Esophagus muscularis mucosa (tissue), 4 donors: Measurements from ENCODE around the gene COL19A1. TPM values are rescaled to one million over a fixed set of nuclear protein-coding genes. Genes with fewer than 3 reads are reported as not detected.

Experiments
- DNase-seq: peaks from one replicate; pipeline ENCODE4 v3.0.0-alpha.2; 2017; ENCODE audit errors: extremely low spot score
- H3K27ac ChIP-seq, 4 donors: fragments of 200-600 bp; sonication (generic); replicated peaks in 1 of 4; 1 replicate in 3 of 4; 2 replicates in 1 of 4; pipeline ENCODE4 v1.5.1; 2016 to 2019; ENCODE audit warnings: mild to moderate bottlenecking in 1 of 4
- H3K27me3 ChIP-seq, 4 donors: fragments of 200-600 bp; sonication (generic); one replicate each; pipeline versions ENCODE4 v1.5.1 to v1.6.0; 2016 to 2019
- H3K36me3 ChIP-seq, 4 donors: fragments of 200-600 bp; sonication (generic); one replicate each; pipeline ENCODE4 v1.5.1; 2016 to 2019
- H3K4me1 ChIP-seq, 4 donors: fragments of 200-600 bp; sonication (generic); one replicate each; pipeline ENCODE4 v1.5.1; 2016 to 2019
- H3K4me3 ChIP-seq, 4 donors: fragments of 200-600 bp; sonication (generic); 1 replicate in 2 of 4; 2 replicates in 2 of 4; pipeline ENCODE4 v1.5.1; 2016 to 2019; ENCODE audit warnings: mild to moderate bottlenecking in 4 of 4, moderate library complexity in 1 of 4
- H3K9me3 ChIP-seq, 4 donors: fragments of 200-600 bp; sonication (generic); 1 replicate in 3 of 4; 2 replicates in 1 of 4; pipeline ENCODE4 v1.5.1; 2016 to 2019
- EP300 ChIP-seq: sonication (generic); formaldehyde crosslinking; IDR thresholded peaks from one replicate; pipeline ENCODE4 v1.6.1; 2017; ENCODE audit warnings: antibody characterized with exemption
- POLR2A ChIP-seq: fragments of 450-650 bp; IDR thresholded peaks from one replicate; pipeline ENCODE4 v1.6.1; 2017; ENCODE audit warnings: antibody characterized with exemption, moderate library complexity, mild to moderate bottlenecking, low read depth
- POLR2AphosphoS5 ChIP-seq, 2 donors: sonication (generic); formaldehyde crosslinking; IDR thresholded peaks; one replicate each; pipeline ENCODE4 v1.6.1; 2017; ENCODE audit warnings: antibody characterized with exemption in 2 of 2
- WGBS: methylation state at CpG from one replicate; pipeline ENCODE4 v1.1.5; 2018; 5-methylcytosine and 5-hydroxymethylcytosine counted together
- intact Hi-C: fragments of 100-400 bp; cut with DNase I; formaldehyde crosslinking; loops from one replicate; pipeline ENCODE4 v1.15.1; 2023
- total RNA-seq, 4 donors: library from RNA; depleted of rRNA; stranded (reverse); fragments of >200 nt; gene quantifications; one replicate each; pipeline versions ENCODE4 v1.1.0 to v1.2.1, GENCODE V29; 2016
- TF ChIP-seq, protein P1 (sequence below), 3 experiments: fragments of 200-600 bp in 2 of 3; fragments of 450-650 bp in 1 of 3; sonication (generic) in 2 of 3; IDR thresholded peaks; one replicate each; pipeline ENCODE4 v1.5.1; 2017 to 2019; ENCODE audit warnings: antibody characterized with exemption in 3 of 3, mild to moderate bottlenecking in 2 of 3, moderate library complexity in 1 of 3

COL19A1 gene
- total RNA-seq, 4 donors from 2014 or later: 1.7 to 4.0 (median 2.4) TPM

DNA sequence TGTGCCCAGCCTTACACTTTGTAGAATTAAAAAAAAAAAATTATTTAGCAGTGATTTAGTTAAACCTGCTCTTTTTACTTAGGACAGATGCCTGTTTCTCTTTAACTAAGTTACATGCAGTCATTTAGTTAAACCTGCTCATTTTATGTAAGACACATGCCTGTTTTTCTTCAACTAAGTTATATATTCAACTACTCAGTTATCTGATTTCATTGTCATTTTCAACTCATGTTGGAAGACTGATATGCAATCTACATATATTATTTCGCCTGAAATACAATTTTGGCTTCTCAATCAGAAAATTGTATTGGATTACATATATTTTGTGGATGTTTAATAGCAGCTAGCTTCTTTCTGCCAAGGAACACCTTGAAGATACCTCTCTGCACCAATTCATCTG is 171.1 kb downstream of the COL19A1 start:
- H3K27me3 ChIP-seq: no peaks in the 10 kb centered on the region
- DNase-seq: no peak
- intact Hi-C loops: no loop called here
- TF ChIP-seq, protein P1, sequence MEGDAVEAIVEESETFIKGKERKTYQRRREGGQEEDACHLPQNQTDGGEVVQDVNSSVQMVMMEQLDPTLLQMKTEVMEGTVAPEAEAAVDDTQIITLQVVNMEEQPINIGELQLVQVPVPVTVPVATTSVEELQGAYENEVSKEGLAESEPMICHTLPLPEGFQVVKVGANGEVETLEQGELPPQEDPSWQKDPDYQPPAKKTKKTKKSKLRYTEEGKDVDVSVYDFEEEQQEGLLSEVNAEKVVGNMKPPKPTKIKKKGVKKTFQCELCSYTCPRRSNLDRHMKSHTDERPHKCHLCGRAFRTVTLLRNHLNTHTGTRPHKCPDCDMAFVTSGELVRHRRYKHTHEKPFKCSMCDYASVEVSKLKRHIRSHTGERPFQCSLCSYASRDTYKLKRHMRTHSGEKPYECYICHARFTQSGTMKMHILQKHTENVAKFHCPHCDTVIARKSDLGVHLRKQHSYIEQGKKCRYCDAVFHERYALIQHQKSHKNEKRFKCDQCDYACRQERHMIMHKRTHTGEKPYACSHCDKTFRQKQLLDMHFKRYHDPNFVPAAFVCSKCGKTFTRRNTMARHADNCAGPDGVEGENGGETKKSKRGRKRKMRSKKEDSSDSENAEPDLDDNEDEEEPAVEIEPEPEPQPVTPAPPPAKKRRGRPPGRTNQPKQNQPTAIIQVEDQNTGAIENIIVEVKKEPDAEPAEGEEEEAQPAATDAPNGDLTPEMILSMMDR (IDR thresholded peaks at IDR 0.05): no peak
- TF ChIP-seq POLR2A (no peak), POLR2AphosphoS5 (IDR thresholded peaks at IDR 0.05) (no peak), EP300 (no peak)
- no peak overlapping the region for H3K4me3 ChIP-seq
- H3K4me1 ChIP-seq: no peaks in the 10 kb centered on the region
- H3K36me3 ChIP-seq: no peaks in the 10 kb centered on the region
- WGBS: 83% methylated on average over 1 of the region's 1 CpG
- H3K9me3 ChIP-seq: no peaks in the 10 kb centered on the region
- H3K27ac ChIP-seq: no peak overlapping the region

DNA sequence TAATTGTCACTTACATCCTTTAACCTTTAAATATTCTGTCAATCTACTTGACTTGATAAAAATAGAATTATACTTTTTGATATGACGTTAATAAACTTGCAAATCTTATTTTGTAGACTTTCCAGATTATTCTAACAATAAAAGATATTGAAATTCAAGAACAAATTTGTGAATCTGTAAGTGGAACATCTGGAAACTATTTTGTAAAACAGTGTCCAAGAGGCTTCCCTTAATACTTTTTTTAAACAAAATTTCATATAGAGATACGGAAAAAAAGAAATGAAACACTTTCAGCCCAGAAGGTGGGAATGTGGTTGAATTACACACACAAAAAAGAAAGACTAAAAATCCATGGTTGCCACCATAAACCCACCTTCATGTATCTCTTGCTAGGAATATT is 174.4 kb downstream of the COL19A1 start:
- no peak overlapping the region for H3K4me3 ChIP-seq
- H3K27ac ChIP-seq: no peak overlapping the region
- no peaks in the 10 kb centered on the region for H3K4me1 ChIP-seq
- no peaks in the 10 kb centered on the region for H3K27me3 ChIP-seq
- intact Hi-C loops: no loop called here
- TF ChIP-seq POLR2A (no peak), POLR2AphosphoS5 (IDR thresholded peaks at IDR 0.05) (no peak), EP300 (no peak)
- TF ChIP-seq, protein P1 (IDR thresholded peaks at IDR 0.05): no peak
- 61% methylated on average over 2 of the region's 2 CpGs for WGBS
- peaks cover 0 to 16% (median 0%) of the 10 kb centered on the region in 4 donors for H3K9me3 ChIP-seq
- no peak for DNase-seq
- H3K36me3 ChIP-seq: no peaks in the 10 kb centered on the region

GRCh38 chr6:70041411-70041810 is 175.1 kb downstream of the COL19A1 start:
- Histone ChIP-seq H3K27me3 (no peaks in the 10 kb centered on the region), H3K4me3 (no peak overlapping the region), H3K27ac (no peak overlapping the region), H3K4me1 (no peaks in the 10 kb centered on the region), H3K9me3 (peaks cover 0 to 16% (median 0%) of the 10 kb centered on the region in 4 donors), H3K36me3 (no peaks in the 10 kb centered on the region)
- no peak for DNase-seq
- TF ChIP-seq POLR2AphosphoS5 (IDR thresholded peaks at IDR 0.05): no peak
- TF ChIP-seq EP300: no peak
- TF ChIP-seq, protein P1 (IDR thresholded peaks at IDR 0.05): no peak
- no peak for TF ChIP-seq POLR2A
- intact Hi-C loops: no loop called here
- 71% methylated on average over 1 of the region's 1 CpG for WGBS

GRCh38 chr6:70045413-70045812 is 179.1 kb downstream of the COL19A1 start:
- no peaks in the 10 kb centered on the region for H3K27me3 ChIP-seq
- 62% methylated on average over 3 of the region's 3 CpGs for WGBS
- no peaks in the 10 kb centered on the region for H3K4me1 ChIP-seq
- H3K9me3 ChIP-seq: peaks cover 0 to 16% (median 0%) of the 10 kb centered on the region in 4 donors
- TF ChIP-seq, protein P1 (IDR thresholded peaks at IDR 0.05): no peak
- no peak for TF ChIP-seq POLR2AphosphoS5 (IDR thresholded peaks at IDR 0.05)
- TF ChIP-seq POLR2A: no peak
- TF ChIP-seq EP300: no peak
- no peak overlapping the region for H3K4me3 ChIP-seq
- H3K27ac ChIP-seq: no peak overlapping the region
- intact Hi-C loops: no loop called here
- H3K36me3 ChIP-seq: no peaks in the 10 kb centered on the region
- no peak for DNase-seq
